ENCODE results near the gene RC3H1. TPM values are rescaled to one million over a fixed set of nuclear protein-coding genes. Genes with fewer than 3 reads are reported as not detected.

Gene RC3H1
- total and polyA plus RNA-seq, 2 of the 13 experiments (the other 11 are each of a cell fraction or from before 2014, with no cell fraction given), result 11.2 to 19.6 TPM

DNA sequence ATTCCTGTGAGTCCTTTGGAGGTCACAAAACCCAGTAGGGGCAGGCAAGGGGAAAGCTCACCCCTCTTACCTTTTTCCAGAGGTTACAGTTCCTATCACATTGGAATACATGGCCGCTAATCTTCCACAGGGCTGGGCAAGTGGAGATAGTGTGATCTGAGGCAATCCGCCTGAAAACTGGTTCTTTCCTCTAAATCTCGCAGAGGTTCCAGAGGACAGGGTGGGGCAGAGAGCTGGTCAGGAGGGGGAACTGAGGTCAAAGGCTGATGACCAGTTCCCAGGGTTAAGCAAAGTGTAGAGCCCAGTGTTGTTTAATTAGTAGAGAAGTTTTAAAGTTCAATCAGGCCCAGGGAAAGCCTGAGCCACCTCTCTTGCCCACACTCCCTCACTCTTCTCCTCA lies 105.0 kb downstream of the RC3H1 start, which contains the start of gene SERPINC1 (continued):
- TF ChIP-seq TEAD2 (CRISPR knock-in tag; IDR thresholded peaks at IDR 0.05) (no peak), FOXK2 (IDR thresholded peaks at IDR 0.05) (no peak), FOXJ3 (CRISPR knock-in tag; IDR thresholded peaks at IDR 0.05; ENCODE audit: borderline replicate concordance) (0 out of 2 replicates have a peak, but pooled peaks have one; percentile 48), ZNF557 (CRISPR knock-in tag; IDR thresholded peaks at IDR 0.05) (no peak), SP5 (CRISPR knock-in tag; IDR thresholded peaks at IDR 0.05; ENCODE audit: borderline replicate concordance, low read depth) (no peak), CEBPB (IDR thresholded peaks at IDR 0.05; ENCODE audit: borderline replicate concordance, low read depth, low read length) (peak; percentile 63; the same call in 1 of the 2 replicates), ZNF44 (CRISPR knock-in tag; IDR thresholded peaks at IDR 0.05) (no peak), TARDBP (CRISPR knock-in tag; IDR thresholded peaks at IDR 0.05) (peak; percentile 51; the same call in 1 of the 2 replicates), TBX2 (CRISPR knock-in tag; IDR thresholded peaks at IDR 0.05; ENCODE audit: borderline replicate concordance) (peak; percentile 49; the same call in 1 of the 2 replicates), JUN (CRISPR knock-in tag; IDR thresholded peaks at IDR 0.05) (0 out of 2 replicates have a peak, but pooled peaks have one; percentile 15), IRF2 (CRISPR knock-in tag; IDR thresholded peaks at IDR 0.05) (0 out of 2 replicates have a peak, but pooled peaks have one; percentile 22), KLF12 (CRISPR knock-in tag; IDR thresholded peaks at IDR 0.05; ENCODE audit: borderline replicate concordance) (0 out of 2 replicates have a peak, but pooled peaks have one; percentile 25), GATA4 (IDR thresholded peaks at IDR 0.05; ENCODE audit: borderline replicate concordance, low read depth) (peak; percentile 18; the same call in 1 of the 2 replicates), RXRA (CRISPR knock-in tag; IDR thresholded peaks at IDR 0.05) (peak; percentile 86), KMT2B (CRISPR knock-in tag; IDR thresholded peaks at IDR 0.05) (0 out of 2 replicates have a peak, but pooled peaks have one; percentile 48), SIX1 (CRISPR knock-in tag; IDR thresholded peaks at IDR 0.05; ENCODE audit: borderline replicate concordance) (no peak), GABPB1 (CRISPR knock-in tag; IDR thresholded peaks at IDR 0.05) (no peak), ESRRA (CRISPR knock-in tag; IDR thresholded peaks at IDR 0.05; ENCODE audit: low read depth) (peak; percentile 56), SPEN (CRISPR knock-in tag; IDR thresholded peaks at IDR 0.05; ENCODE audit: low read depth) (peak; percentile 55; the same call in 1 of the 2 replicates)
- TF ChIP-seq, protein P1, sequence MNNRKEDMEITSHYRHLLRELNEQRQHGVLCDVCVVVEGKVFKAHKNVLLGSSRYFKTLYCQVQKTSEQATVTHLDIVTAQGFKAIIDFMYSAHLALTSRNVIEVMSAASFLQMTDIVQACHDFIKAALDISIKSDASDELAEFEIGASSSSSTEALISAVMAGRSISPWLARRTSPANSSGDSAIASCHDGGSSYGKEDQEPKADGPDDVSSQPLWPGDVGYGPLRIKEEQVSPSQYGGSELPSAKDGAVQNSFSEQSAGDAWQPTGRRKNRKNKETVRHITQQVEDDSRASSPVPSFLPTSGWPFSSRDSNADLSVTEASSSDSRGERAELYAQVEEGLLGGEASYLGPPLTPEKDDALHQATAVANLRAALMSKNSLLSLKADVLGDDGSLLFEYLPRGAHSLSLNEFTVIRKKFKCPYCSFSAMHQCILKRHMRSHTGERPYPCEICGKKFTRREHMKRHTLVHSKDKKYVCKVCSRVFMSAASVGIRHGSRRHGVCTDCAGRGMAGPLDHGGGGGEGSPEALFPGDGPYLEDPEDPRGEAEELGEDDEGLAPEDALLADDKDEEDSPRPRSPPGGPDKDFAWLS (CRISPR knock-in tag; IDR thresholded peaks at IDR 0.05; ENCODE audit: borderline replicate concordance), result no peak
- TF ChIP-seq, protein P2, sequence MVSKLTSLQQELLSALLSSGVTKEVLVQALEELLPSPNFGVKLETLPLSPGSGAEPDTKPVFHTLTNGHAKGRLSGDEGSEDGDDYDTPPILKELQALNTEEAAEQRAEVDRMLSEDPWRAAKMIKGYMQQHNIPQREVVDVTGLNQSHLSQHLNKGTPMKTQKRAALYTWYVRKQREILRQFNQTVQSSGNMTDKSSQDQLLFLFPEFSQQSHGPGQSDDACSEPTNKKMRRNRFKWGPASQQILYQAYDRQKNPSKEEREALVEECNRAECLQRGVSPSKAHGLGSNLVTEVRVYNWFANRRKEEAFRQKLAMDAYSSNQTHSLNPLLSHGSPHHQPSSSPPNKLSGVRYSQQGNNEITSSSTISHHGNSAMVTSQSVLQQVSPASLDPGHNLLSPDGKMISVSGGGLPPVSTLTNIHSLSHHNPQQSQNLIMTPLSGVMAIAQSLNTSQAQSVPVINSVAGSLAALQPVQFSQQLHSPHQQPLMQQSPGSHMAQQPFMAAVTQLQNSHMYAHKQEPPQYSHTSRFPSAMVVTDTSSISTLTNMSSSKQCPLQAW (CRISPR knock-in tag; IDR thresholded peaks at IDR 0.05), result peak; percentile 48; the same call in 1 of the 2 replicates
- TF ChIP-seq, protein P3, sequence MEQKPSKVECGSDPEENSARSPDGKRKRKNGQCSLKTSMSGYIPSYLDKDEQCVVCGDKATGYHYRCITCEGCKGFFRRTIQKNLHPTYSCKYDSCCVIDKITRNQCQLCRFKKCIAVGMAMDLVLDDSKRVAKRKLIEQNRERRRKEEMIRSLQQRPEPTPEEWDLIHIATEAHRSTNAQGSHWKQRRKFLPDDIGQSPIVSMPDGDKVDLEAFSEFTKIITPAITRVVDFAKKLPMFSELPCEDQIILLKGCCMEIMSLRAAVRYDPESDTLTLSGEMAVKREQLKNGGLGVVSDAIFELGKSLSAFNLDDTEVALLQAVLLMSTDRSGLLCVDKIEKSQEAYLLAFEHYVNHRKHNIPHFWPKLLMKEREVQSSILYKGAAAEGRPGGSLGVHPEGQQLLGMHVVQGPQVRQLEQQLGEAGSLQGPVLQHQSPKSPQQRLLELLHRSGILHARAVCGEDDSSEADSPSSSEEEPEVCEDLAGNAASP (CRISPR knock-in tag; IDR thresholded peaks at IDR 0.05; ENCODE audit: borderline replicate concordance), result peak; percentile 63
- TF ChIP-seq, protein P4, sequence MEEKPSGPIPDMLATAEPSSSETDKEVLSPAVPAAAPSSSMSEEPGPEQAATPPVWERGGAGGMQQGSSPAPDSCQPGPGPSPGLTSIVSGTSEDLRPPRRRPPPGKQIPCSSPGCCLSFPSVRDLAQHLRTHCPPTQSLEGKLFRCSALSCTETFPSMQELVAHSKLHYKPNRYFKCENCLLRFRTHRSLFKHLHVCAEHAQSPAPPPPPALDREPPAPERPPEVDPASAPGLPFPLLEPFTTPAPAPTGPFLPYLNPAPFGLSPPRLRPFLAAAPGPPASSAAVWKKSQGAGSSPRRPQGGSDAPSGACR (CRISPR knock-in tag; IDR thresholded peaks at IDR 0.05), result no peak

Measured in HepG2 (cell line).